Aorta (tissue), 5 donors: ENCODE results near the gene TMEM131L. TPM values are rescaled to one million over a fixed set of nuclear protein-coding genes. Genes with fewer than 3 reads are reported as not detected.

Experiments used
- ATAC-seq: fragments of 200-7000 bp; cut with Tn5 transposase; one replicate; pipeline ENCODE4 v1.9.1; 2022; ENCODE audit warnings: moderate library complexity; ENCODE audit not compliant: low FRiP score
- DNase-seq, 2 donors: peaks; one replicate each; pipeline ENCODE4 v3.0.0-alpha.2; 2020
- H3K27ac ChIP-seq, 2 donors: one replicate each; pipeline ENCODE4 v1.5.1; 2013; ENCODE audit warnings: low read length in 2 of 2, mild to moderate bottlenecking in 2 of 2, moderate library complexity in 2 of 2, control low read depth in 1 of 2, inconsistent platforms in 1 of 2, low read depth in 1 of 2
- H3K27me3 ChIP-seq, 2 donors: one replicate each; pipeline ENCODE4 v1.6.1; 2013; ENCODE audit warnings: control low read depth in 1 of 2, low read length in 1 of 2, mild to moderate bottlenecking in 1 of 2, moderate library complexity in 1 of 2; ENCODE audit not compliant: insufficient read depth in 2 of 2, control insufficient read depth in 1 of 2
- H3K36me3 ChIP-seq, 2 donors: one replicate each; pipeline ENCODE4 v1.6.1; 2013; ENCODE audit warnings: control low read depth in 1 of 2, low read length in 1 of 2, mild to moderate bottlenecking in 1 of 2; ENCODE audit not compliant: insufficient read depth in 2 of 2, control insufficient read depth in 1 of 2
- H3K4me1 ChIP-seq, 2 donors: one replicate each; pipeline ENCODE4 v1.6.1; 2013; ENCODE audit warnings: low read length in 2 of 2, control low read depth in 1 of 2, mild to moderate bottlenecking in 1 of 2, moderate library complexity in 1 of 2; ENCODE audit not compliant: insufficient read depth in 2 of 2, control insufficient read depth in 1 of 2
- H3K4me3 ChIP-seq, 2 donors: one replicate each; pipeline ENCODE4 v1.5.1; 2013; ENCODE audit warnings: low read length in 2 of 2, control low read depth in 1 of 2, mild to moderate bottlenecking in 1 of 2
- H3K9me3 ChIP-seq: one replicate; pipeline ENCODE4 v1.6.1; 2013; ENCODE audit warnings: mild to moderate bottlenecking, low read length; ENCODE audit not compliant: control insufficient read depth
- WGBS, 2 donors: extraction: QIAGEN DNeasy Blood & Tissue Kit; methylation state at CpG; one replicate each; pipeline ENCODE4 v1.1.7; 2013; 5-methylcytosine and 5-hydroxymethylcytosine counted together
- intact Hi-C, 2 donors: fragments of 100-400 bp; cut with DNase I; formaldehyde crosslinking; loops; one replicate each; pipeline versions ENCODE4 v1.14.2 to v1.15.0; 2022
- polyA plus RNA-seq, 2 donors: library from polyadenylated mRNA; stranded (reverse); fragments of 200-250 nt; gene quantifications; one replicate each; pipeline ENCODE4 v1.2.3, GENCODE V29; 2013
- total RNA-seq, 2 donors: library from RNA; stranded (reverse); fragmentation: NEBNext Ultra II Directional; extraction: Animal tissue kit (Norgen Biotek cat#: 25700); gene quantifications; one replicate each; pipeline ENCODE4 v1.2.1, GENCODE V29; 2021
- donor health status: healthy with polysubstance abuse.
- donor health status: Bipolar disorder and iron deficiency.
- donor health status: DM: no; HTN: no; CAD: no.
- donor health status: DM: no; HTN: no; CAD: no.
- donor health status: DM: yes; HTN: yes; CAD: no.

Gene TMEM131L
- total and polyA plus RNA-seq, 4 donors: 2.0 to 22.5 (median 17.5) TPM

GRCh38 chr4:153426207-153426885, 39.8 kb upstream of the TMEM131L start:
- DNase-seq (no peak), ATAC-seq (no peak)
- intact Hi-C loops: no loop called here
- WGBS, 2 donors: 91 to 92% methylated on average over 4 of the region's 4 CpGs
- no peaks in the 10 kb centered on the region for H3K9me3 ChIP-seq
- H3K27me3 ChIP-seq: no peaks in the 10 kb centered on the region
- H3K36me3 ChIP-seq: no peaks in the 10 kb centered on the region
- no peak overlapping the region for H3K27ac ChIP-seq
- no peaks in the 10 kb centered on the region for H3K4me1 ChIP-seq
- H3K4me3 ChIP-seq: no peak overlapping the region

- 87 to 90% methylated on average over 4 of the region's 4 CpGs for WGBS, 2 donors
- ATAC-seq (no peak), DNase-seq (no peak)
- Histone ChIP-seq H3K4me3 (no peak overlapping the region), H3K27me3 (no peaks in the 10 kb centered on the region), H3K36me3 (no peaks in the 10 kb centered on the region), H3K27ac (peak overlapping the region in 1 of 2 donors; percentile 23), H3K9me3 (no peaks in the 10 kb centered on the region), H3K4me1 (no peaks in the 10 kb centered on the region)
- intact Hi-C loops: no loop called here
Observed at GRCh38 chr4:153427363-153428071, 38.6 kb upstream of the TMEM131L start.

GRCh38 chr4:153428941-153429475, 37.2 kb upstream of the TMEM131L start:
- 1 to 5% methylated on average over 3 of the region's 3 CpGs for WGBS, 2 donors
- intact Hi-C loops: no loop called here
- no peaks in the 10 kb centered on the region for H3K9me3 ChIP-seq
- no peaks in the 10 kb centered on the region for H3K4me1 ChIP-seq
- H3K4me3 ChIP-seq: no peak overlapping the region
- DNase-seq (no peak), ATAC-seq (peak; percentile 79)
- no peaks in the 10 kb centered on the region for H3K27me3 ChIP-seq
- H3K36me3 ChIP-seq: no peaks in the 10 kb centered on the region
- H3K27ac ChIP-seq: no peak overlapping the region

- Histone ChIP-seq H3K4me3 (no peak overlapping the region), H3K4me1 (no peaks in the 10 kb centered on the region), H3K9me3 (no peaks in the 10 kb centered on the region), H3K36me3 (no peaks in the 10 kb centered on the region), H3K27me3 (no peaks in the 10 kb centered on the region), H3K27ac (no peak overlapping the region)
- intact Hi-C loops: loop anchor here in 1 of 2 donors (2.0 to 10.0 kb wide), 2 partner anchors 88 to 142 kb away; partner anchors contain the start of gene MND1
- DNase-seq (peak in 1 of 2 donors; percentile 78), ATAC-seq (peak; percentile 74)
- 75 to 78% methylated on average over 12 of the region's 12 CpGs for WGBS, 2 donors
Observed at GRCh38 chr4:153432965-153433753, 33.0 kb upstream of the TMEM131L start.

- no peaks in the 10 kb centered on the region for H3K9me3 ChIP-seq
- ATAC-seq (no peak), DNase-seq (no peak)
- H3K27ac ChIP-seq: no peak overlapping the region
- intact Hi-C loops: loop anchor here in 1 of 2 donors (2.0 to 10.0 kb wide), 2 partner anchors 89 to 141 kb away; partner anchors contain the start of gene MND1
- no peaks in the 10 kb centered on the region for H3K27me3 ChIP-seq
- H3K4me1 ChIP-seq: no peaks in the 10 kb centered on the region
- H3K4me3 ChIP-seq: no peak overlapping the region
- no peaks in the 10 kb centered on the region for H3K36me3 ChIP-seq
- WGBS, 2 donors: 61 to 68% methylated on average over 3 of the region's 3 CpGs
Observed at GRCh38 chr4:153433754-153434105, 32.4 kb upstream of the TMEM131L start.

- 66 to 97% methylated on average over 2 of the region's 2 CpGs for WGBS, 2 donors
- Histone ChIP-seq H3K4me3 (no peak overlapping the region), H3K27ac (no peak overlapping the region), H3K36me3 (no peaks in the 10 kb centered on the region), H3K4me1 (no peaks in the 10 kb centered on the region), H3K9me3 (no peaks in the 10 kb centered on the region), H3K27me3 (no peaks in the 10 kb centered on the region)
- intact Hi-C loops: loop anchor here in 1 of 2 donors (10.0 kb wide), 1 partner anchor 89 kb away; the partner anchor contains the start of gene MND1
- DNase-seq (no peak), ATAC-seq (no peak)
Observed at GRCh38 chr4:153434190-153434589, 32.0 kb upstream of the TMEM131L start.

- Histone ChIP-seq H3K9me3 (no peaks in the 10 kb centered on the region), H3K4me1 (no peaks in the 10 kb centered on the region), H3K27ac (no peak overlapping the region), H3K27me3 (no peaks in the 10 kb centered on the region), H3K36me3 (no peaks in the 10 kb centered on the region), H3K4me3 (peak overlapping the region; percentile 36 to 50)
- DNase-seq (no peak), ATAC-seq (no peak)
- intact Hi-C loops: loop anchor here in 1 of 2 donors (10.0 kb wide), 1 partner anchor 94 kb away; the partner anchor contains the start of gene MND1
- WGBS, 2 donors: 46 to 51% methylated on average over 13 of the region's 13 CpGs
Observed at GRCh38 chr4:153438916-153439756, 27.0 kb upstream of the TMEM131L start.

GRCh38 chr4:153439831-153440230, 26.3 kb upstream of the TMEM131L start:
- WGBS, 2 donors: 90 to 91% methylated on average over 9 of the region's 9 CpGs
- no peaks in the 10 kb centered on the region for H3K27me3 ChIP-seq
- no peak overlapping the region for H3K27ac ChIP-seq
- no peaks in the 10 kb centered on the region for H3K36me3 ChIP-seq
- H3K9me3 ChIP-seq: no peaks in the 10 kb centered on the region
- intact Hi-C loops: loop anchor here in 1 of 2 donors (10.0 kb wide), 1 partner anchor 95 kb away; the partner anchor contains the start of gene MND1
- DNase-seq (no peak), ATAC-seq (no peak)
- H3K4me3 ChIP-seq: no peak overlapping the region
- H3K4me1 ChIP-seq: no peaks in the 10 kb centered on the region
